AG04449 (cell line): ENCODE measurements around the gene FBP2.

Source experiments
- CTCF ChIA-PET: fragments of 350-600 bp; formaldehyde crosslinking; extraction: SDS; loops from one replicate; lab custom pipeline; 2021; ENCODE audit warnings: antibody characterized with exemption; lab: Yijun Ruan, JAX
- POLR2A ChIA-PET: fragments of 400-600, 350-600 bp; formaldehyde crosslinking; extraction: SDS; loops from one replicate; lab custom pipeline; 2020; ENCODE audit warnings: antibody characterized with exemption, inconsistent platforms; lab: Yijun Ruan, JAX
- DNase-seq: peaks from one replicate; pipeline ENCODE4 v3.0.0-alpha.2; 2010; ENCODE audit warnings: low read depth, low spot score
- H3K4me3 ChIP-seq: 2 replicates; pipeline ENCODE4 v1.5.1; 2011; ENCODE audit warnings: low read depth, mild to moderate bottlenecking, control low read depth, low read length
- TF ChIP-seq, protein P1 (sequence below): IDR thresholded peaks from one replicate; pipeline ENCODE4 v1.5.1; 2011; ENCODE audit warnings: mild to moderate bottlenecking, moderate library complexity, low read length, control low read depth, inconsistent platforms; ENCODE audit not compliant: insufficient read depth; ENCODE audit errors: missing control alignments

FBP2 gene

GRCh38 chr9:94588681-94589080, 4.9 kb downstream of the FBP2 start:
- POLR2A ChIA-PET, result no interaction called here
- TF ChIP-seq, protein P1, sequence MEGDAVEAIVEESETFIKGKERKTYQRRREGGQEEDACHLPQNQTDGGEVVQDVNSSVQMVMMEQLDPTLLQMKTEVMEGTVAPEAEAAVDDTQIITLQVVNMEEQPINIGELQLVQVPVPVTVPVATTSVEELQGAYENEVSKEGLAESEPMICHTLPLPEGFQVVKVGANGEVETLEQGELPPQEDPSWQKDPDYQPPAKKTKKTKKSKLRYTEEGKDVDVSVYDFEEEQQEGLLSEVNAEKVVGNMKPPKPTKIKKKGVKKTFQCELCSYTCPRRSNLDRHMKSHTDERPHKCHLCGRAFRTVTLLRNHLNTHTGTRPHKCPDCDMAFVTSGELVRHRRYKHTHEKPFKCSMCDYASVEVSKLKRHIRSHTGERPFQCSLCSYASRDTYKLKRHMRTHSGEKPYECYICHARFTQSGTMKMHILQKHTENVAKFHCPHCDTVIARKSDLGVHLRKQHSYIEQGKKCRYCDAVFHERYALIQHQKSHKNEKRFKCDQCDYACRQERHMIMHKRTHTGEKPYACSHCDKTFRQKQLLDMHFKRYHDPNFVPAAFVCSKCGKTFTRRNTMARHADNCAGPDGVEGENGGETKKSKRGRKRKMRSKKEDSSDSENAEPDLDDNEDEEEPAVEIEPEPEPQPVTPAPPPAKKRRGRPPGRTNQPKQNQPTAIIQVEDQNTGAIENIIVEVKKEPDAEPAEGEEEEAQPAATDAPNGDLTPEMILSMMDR, result no peak
- no peak overlapping the region for H3K4me3 ChIP-seq
- CTCF ChIA-PET, result no interaction called here
- no peak for DNase-seq

DNA sequence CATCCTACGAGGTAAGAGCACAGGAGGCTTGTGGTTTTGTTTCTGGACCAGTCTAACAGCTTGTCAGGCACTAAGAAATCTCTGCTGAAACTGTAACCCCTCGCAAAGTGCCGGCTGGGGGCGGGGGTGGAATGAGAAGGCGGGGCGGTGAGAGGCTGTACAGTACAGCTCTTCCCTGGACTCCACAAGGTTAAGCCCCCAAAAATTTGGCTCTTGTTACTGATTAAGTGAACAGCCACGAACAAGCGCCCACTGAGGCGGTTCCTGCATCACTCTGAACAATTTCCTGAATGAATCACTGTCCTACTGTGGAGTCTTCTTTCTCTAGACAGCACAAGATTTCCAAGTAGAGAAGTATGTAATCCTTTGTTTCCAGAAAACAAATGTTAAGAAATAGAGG, 6.8 kb downstream of the FBP2 start:
- no peak for DNase-seq
- no peak overlapping the region for H3K4me3 ChIP-seq
- CTCF ChIA-PET, result interaction anchor here (0.7 to 1.1 kb wide), 3 partner anchors 11 to 577 kb away, joined by 3 read pairs; no protein-coding TSS in a partner anchor
- POLR2A ChIA-PET, result no interaction called here
- TF ChIP-seq, protein P1, result no peak

GRCh38 chr9:94586316-94586715, 7.3 kb downstream of the FBP2 start:
- ChIA-PET POLR2A (interaction anchor here (0.5 kb wide), 1 partner anchor 352 kb away, joined by 3 read pairs; no protein-coding TSS in a partner anchor), CTCF (interaction anchor here (0.7 to 1.0 kb wide), 2 partner anchors 14 to 578 kb away, joined by 3 read pairs; no protein-coding TSS in a partner anchor)
- TF ChIP-seq, protein P1, result no peak
- no peak for DNase-seq
- no peak overlapping the region for H3K4me3 ChIP-seq

- TF ChIP-seq, protein P1, result no peak
- POLR2A ChIA-PET, result no interaction called here
- CTCF ChIA-PET, result no interaction called here
- no peak for DNase-seq
- no peak overlapping the region for H3K4me3 ChIP-seq
These were observed 9.1 kb downstream of the FBP2 start for GRCh38 chr9:94584555-94584954.

GRCh38 chr9:94581728-94582127, 11.9 kb downstream of the FBP2 start:
- no peak overlapping the region for H3K4me3 ChIP-seq
- CTCF ChIA-PET, result interaction anchor here (1.0 kb wide), 1 partner anchor 16 kb away, joined by 3 read pairs; no protein-coding TSS in a partner anchor
- POLR2A ChIA-PET, result interaction anchor here (0.6 kb wide), 1 partner anchor 45 kb away, joined by 3 read pairs; no protein-coding TSS in a partner anchor
- TF ChIP-seq, protein P1, result no peak
- no peak for DNase-seq

- CTCF ChIA-PET, result no interaction called here
- H3K4me3 ChIP-seq, result no peak overlapping the region
- POLR2A ChIA-PET, result no interaction called here
- TF ChIP-seq, protein P1, result no peak
- DNase-seq, result no peak
These were observed 16.1 kb downstream of the FBP2 start for GRCh38 chr9:94577571-94577970.
